GM18526 (cell line): ENCODE results near the gene MYO7B.

Source experiments
- POLR2A ChIP-seq: IDR thresholded peaks from 3 replicates; pipeline ENCODE4 v1.6.1; 2011; ENCODE audit not compliant: insufficient read length; ENCODE audit errors: extremely low read depth

Gene MYO7B

GRCh38 chr2:127676906-127677305 is 141.4 kb downstream of the MYO7B start:
- TF ChIP-seq POLR2A: no peak

- no peak for TF ChIP-seq POLR2A
Observed at GRCh38 chr2:127678531-127678930, 143.0 kb downstream of the MYO7B start.

DNA sequence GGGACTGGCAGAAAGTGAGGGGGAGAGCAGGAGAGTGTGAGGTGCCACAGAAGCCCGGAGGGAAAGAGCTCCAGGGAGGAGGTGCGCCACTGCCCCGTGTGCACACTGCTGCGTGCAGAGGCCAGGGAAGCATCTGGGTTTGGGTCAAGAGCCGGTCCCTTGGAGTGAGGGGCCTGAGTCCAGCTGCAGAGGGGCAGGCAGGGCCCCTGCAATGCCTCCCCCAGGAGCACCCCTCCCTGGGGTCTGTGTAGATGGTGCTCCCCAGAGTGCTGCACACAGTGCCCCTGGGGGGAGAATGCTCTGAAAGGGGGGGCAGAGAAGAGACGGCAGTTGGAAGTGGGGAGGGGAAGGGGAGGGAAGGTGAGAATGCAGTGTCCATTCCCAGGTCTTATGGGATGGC is 143.5 kb downstream of the MYO7B start:
- TF ChIP-seq POLR2A: no peak

GRCh38 chr2:127679680-127680361 is 144.3 kb downstream of the MYO7B start:
- TF ChIP-seq POLR2A: no peak

- TF ChIP-seq POLR2A: no peak
Observed at GRCh38 chr2:127680706-127681287, 145.3 kb downstream of the MYO7B start.

- TF ChIP-seq POLR2A: no peak
Observed at GRCh38 chr2:127681288-127681804, 145.9 kb downstream of the MYO7B start.

GRCh38 chr2:127681976-127682857 is 146.7 kb downstream of the MYO7B start:
- TF ChIP-seq POLR2A: no peak

GRCh38 chr2:127683056-127683455 is 147.6 kb downstream of the MYO7B start:
- TF ChIP-seq POLR2A: no peak

DNA sequence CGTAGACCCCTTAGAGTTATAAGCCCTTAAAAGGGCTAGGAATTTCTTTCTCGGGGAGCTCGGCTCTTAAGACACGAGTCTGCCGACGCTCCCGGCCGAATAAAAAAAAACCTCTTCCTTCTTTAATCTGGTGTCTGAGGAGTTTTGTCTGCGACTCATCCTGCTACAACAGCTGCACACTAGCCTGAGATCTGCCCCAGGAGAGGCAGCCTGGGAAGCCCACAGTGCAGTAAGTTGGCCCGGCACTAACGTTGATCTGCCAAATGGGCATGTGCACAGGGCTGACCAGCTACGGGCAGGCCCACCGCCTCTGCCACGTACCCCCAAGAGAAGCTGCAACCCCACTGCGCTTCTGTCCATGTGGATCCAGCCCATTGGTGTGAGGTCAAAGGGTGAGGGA is 148.3 kb downstream of the MYO7B start:
- TF ChIP-seq POLR2A: no peak

GRCh38 chr2:127685410-127686080 is 150.1 kb downstream of the MYO7B start:
- TF ChIP-seq POLR2A: no peak
